GM23248 (cell line): ENCODE results near the gene CHADL. TPM values are rescaled to one million over a fixed set of nuclear protein-coding genes. Genes with fewer than 3 reads are reported as not detected.

Source experiments
- DNase-seq: peaks from one replicate; pipeline ENCODE4 v3.0.0-alpha.2; 2015
- H2AFZ ChIP-seq: fragments of 200-600 bp; sonication (generic); 2 replicates; pipeline ENCODE4 v1.6.1; 2016; ENCODE audit warnings: antibody characterized with exemption
- H3F3A ChIP-seq: fragments of 200-600 bp; sonication (generic); 2 replicates; pipeline ENCODE4 v1.6.1; 2016; ENCODE audit warnings: mild to moderate bottlenecking, antibody characterized with exemption, mixed run types; ENCODE audit not compliant: insufficient read depth
- H3K27ac ChIP-seq: fragments of 200-600 bp; sonication (generic); 2 replicates; pipeline ENCODE4 v1.5.1; 2016; ENCODE audit warnings: mild to moderate bottlenecking
- H3K27me3 ChIP-seq: fragments of 200-600 bp; sonication (generic); replicated peaks from 2 replicates; pipeline ENCODE4 v1.6.1; 2016; ENCODE audit warnings: mild to moderate bottlenecking; ENCODE audit not compliant: insufficient read depth
- H3K36me3 ChIP-seq: fragments of 200-600 bp; sonication (generic); 2 replicates; pipeline ENCODE4 v1.6.1; 2016; ENCODE audit warnings: low read depth, mild to moderate bottlenecking
- H3K4me1 ChIP-seq: fragments of 200-600 bp; sonication (generic); 2 replicates; pipeline ENCODE4 v1.6.1; 2016; ENCODE audit warnings: mild to moderate bottlenecking; ENCODE audit not compliant: insufficient read depth
- H3K4me2 ChIP-seq: fragments of 200-600 bp; sonication (generic); one replicate; pipeline ENCODE4 v1.6.1; 2016; ENCODE audit warnings: mild to moderate bottlenecking; ENCODE audit not compliant: unreplicated experiment
- H3K4me3 ChIP-seq: fragments of 200-600 bp; sonication (generic); 2 replicates; pipeline ENCODE4 v1.5.1; 2016; ENCODE audit warnings: mild to moderate bottlenecking
- H3K79me2 ChIP-seq: fragments of 200-600 bp; sonication (generic); 2 replicates; pipeline ENCODE4 v1.6.1; 2016; ENCODE audit warnings: mild to moderate bottlenecking; ENCODE audit not compliant: insufficient read depth
- H3K9ac ChIP-seq: fragments of 200-600 bp; sonication (generic); 2 replicates; pipeline ENCODE4 v1.6.1; 2016; ENCODE audit warnings: mild to moderate bottlenecking
- H3K9me2 ChIP-seq: fragments of 200-600 bp; sonication (generic); 2 replicates; pipeline ENCODE4 v1.6.1; 2016; ENCODE audit warnings: mixed run types, mild to moderate bottlenecking, moderate library complexity; ENCODE audit not compliant: insufficient read depth
- H3K9me3 ChIP-seq: fragments of 200-600 bp; sonication (generic); one replicate; pipeline ENCODE4 v1.6.1; 2017; ENCODE audit warnings: low read depth
- H4K20me1 ChIP-seq: fragments of 200-600 bp; sonication (generic); 2 replicates; pipeline ENCODE4 v1.6.0; 2016; ENCODE audit not compliant: insufficient read depth
- EZH2 ChIP-seq: fragments of 200-600 bp; sonication (generic); IDR thresholded peaks from 2 replicates; pipeline ENCODE4 v1.6.1; 2018; ENCODE audit warnings: antibody characterized with exemption, mild to moderate bottlenecking; ENCODE audit not compliant: insufficient read depth, poor library complexity, severe bottlenecking
- EZH2phosphoT487 ChIP-seq: fragments of 200-600 bp; sonication (generic); IDR thresholded peaks from 2 replicates; pipeline ENCODE4 v1.6.1; 2018; ENCODE audit warnings: antibody characterized with exemption, moderate library complexity, mild to moderate bottlenecking, low read depth; ENCODE audit not compliant: insufficient read depth
- WGBS, 2 experiments: methylation state at CpG; one replicate each; pipeline ENCODE4 v1.1.6; 2015 to 2017; ENCODE audit warnings: low lambda C conversion rate in 2 of 2, low coverage in 1 of 2; ENCODE audit errors: missing lambda C conversion rate in 2 of 2; 5-methylcytosine and 5-hydroxymethylcytosine counted together
- in situ Hi-C: fragments of 300-500 bp; cut with MboI; formaldehyde crosslinking; loops from 2 replicates; pipeline ENCODE4 v1.15.0; 2020
- polyA plus RNA-seq: library from polyadenylated mRNA; unstranded; fragments of >200 nt; fragmentation: Nextera tagmentation; extraction: Ambion mirVana; gene quantifications from 2 replicates; pipeline ENCODE4 v1.2.1, GENCODE V29; 2016
- total RNA-seq: library from RNA; depleted of rRNA; stranded (reverse); fragments of >200 nt; shearing (Covaris generic); gene quantifications from 2 replicates; pipeline ENCODE4 v1.2.3, GENCODE V29; 2014

CHADL gene
- total and polyA plus RNA-seq, 2 experiments from 2014 or later: 0.22 to 0.88 TPM

DNA sequence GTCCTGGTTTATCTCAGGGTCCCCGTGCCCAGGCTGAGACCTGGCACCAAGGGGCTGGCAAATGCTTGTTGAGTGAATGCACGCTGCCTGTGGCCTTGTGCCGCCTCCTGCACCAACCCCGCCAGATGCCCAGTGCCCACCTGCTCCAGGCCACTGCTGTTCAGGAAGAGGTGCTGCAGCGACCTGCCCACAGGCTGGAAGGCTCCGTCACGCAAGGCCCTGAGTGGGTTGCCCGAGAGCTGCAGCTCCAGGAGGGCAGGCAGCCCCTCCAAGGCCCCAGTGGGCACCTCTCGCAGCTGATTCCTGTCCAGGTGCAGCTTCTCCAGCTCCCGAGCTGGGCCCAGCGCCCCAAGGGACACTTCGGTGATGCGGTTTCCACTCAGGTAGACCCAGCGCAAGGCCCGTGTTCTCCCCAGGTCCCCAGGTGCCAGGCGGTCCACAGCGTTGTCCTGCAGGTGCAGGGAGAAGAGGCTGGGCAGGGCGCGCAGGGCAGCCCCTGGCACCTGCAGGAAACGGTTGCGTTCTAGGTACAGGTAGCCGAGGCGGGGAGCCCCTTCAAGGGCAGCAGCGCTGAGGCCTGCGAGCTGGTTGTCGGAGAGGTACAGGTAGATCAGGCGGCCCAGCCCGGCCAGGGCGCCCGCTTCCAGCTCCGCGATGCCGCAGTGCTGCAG lies 3.6 kb downstream of the CHADL start:
- no peaks in the 10 kb centered on the region for H3K79me2 ChIP-seq
- peak overlapping the region; percentile 53 for H3K4me2 ChIP-seq
- H4K20me1 ChIP-seq: no peaks in the 10 kb centered on the region
- H3K27me3 ChIP-seq: no peaks in the 10 kb centered on the region
- DNase-seq: no peak
- H3K9me2 ChIP-seq: no peaks in the 10 kb centered on the region
- H3K4me3 ChIP-seq: peak overlapping the region; percentile 60
- H3K4me1 ChIP-seq: no peaks in the 10 kb centered on the region
- no peaks in the 10 kb centered on the region for H3K9me3 ChIP-seq
- WGBS, 2 experiments: 63 to 65% methylated on average over 32 to 33 of the region's 33 CpGs
- peak overlapping the region; percentile 68 for H2AFZ ChIP-seq
- no peaks in the 10 kb centered on the region; the same call in 1 of the 2 replicates for H3F3A ChIP-seq
- TF ChIP-seq EZH2phosphoT487: no peak
- TF ChIP-seq EZH2: no peak
- peak overlapping the region; percentile 51; the same call in 1 of the 2 replicates for H3K9ac ChIP-seq
- in situ Hi-C loops: no loop called here
- H3K27ac ChIP-seq: no peak overlapping the region
- no peaks in the 10 kb centered on the region for H3K36me3 ChIP-seq

- Histone ChIP-seq H3K79me2 (no peaks in the 10 kb centered on the region), H3K4me3 (no peak overlapping the region), H4K20me1 (no peaks in the 10 kb centered on the region), H3K9me3 (no peaks in the 10 kb centered on the region), H3K9ac (no peak overlapping the region), H2AFZ (no peak overlapping the region), H3F3A (no peaks in the 10 kb centered on the region; the same call in 1 of the 2 replicates), H3K27ac (no peak overlapping the region), H3K4me2 (no peak overlapping the region), H3K36me3 (no peaks in the 10 kb centered on the region), H3K27me3 (no peaks in the 10 kb centered on the region), H3K4me1 (no peaks in the 10 kb centered on the region), H3K9me2 (no peaks in the 10 kb centered on the region)
- WGBS, 2 experiments: 83 to 84% methylated on average over 19 of the region's 19 CpGs
- in situ Hi-C loops: no loop called here
- TF ChIP-seq EZH2phosphoT487: no peak
- no peak for TF ChIP-seq EZH2
- no peak for DNase-seq
Observed at GRCh38 chr22:41234815-41235695, 5.7 kb downstream of the CHADL start.

- 69 to 72% methylated on average over 7 of the region's 7 CpGs for WGBS, 2 experiments
- Histone ChIP-seq H3K9me3 (no peaks in the 10 kb centered on the region), H3K27me3 (no peaks in the 10 kb centered on the region), H3K4me1 (no peaks in the 10 kb centered on the region), H3K36me3 (no peaks in the 10 kb centered on the region), H3K9ac (no peak overlapping the region), H4K20me1 (no peaks in the 10 kb centered on the region), H3K9me2 (no peaks in the 10 kb centered on the region), H3K4me2 (no peak overlapping the region), H3K79me2 (no peaks in the 10 kb centered on the region), H2AFZ (no peak overlapping the region), H3K4me3 (no peak overlapping the region), H3F3A (no peaks in the 10 kb centered on the region), H3K27ac (no peak overlapping the region)
- no peak for DNase-seq
- in situ Hi-C loops: no loop called here
- TF ChIP-seq EZH2: no peak
- TF ChIP-seq EZH2phosphoT487: no peak
Observed at GRCh38 chr22:41231369-41231768, 9.4 kb downstream of the CHADL start.

DNA sequence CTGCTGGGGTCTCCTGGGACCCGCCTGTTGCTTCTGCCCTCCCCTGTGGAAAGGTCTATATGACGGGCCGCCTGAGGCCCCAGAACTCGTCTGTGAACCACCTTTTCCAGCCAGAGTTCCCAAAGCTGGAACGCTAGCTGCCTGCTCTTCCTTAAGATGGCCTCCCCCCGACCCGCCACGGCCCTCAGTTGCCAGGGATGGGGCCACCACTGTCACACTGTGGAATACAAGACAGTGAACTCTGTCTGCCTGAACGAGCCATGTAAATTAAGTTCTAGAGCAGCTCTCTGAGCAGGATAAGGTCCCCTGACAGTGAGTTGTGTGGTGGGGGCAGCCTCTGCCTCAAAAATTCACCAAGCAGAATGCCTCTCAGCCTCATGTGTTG lies 10.3 kb downstream of the CHADL start:
- Histone ChIP-seq H2AFZ (no peak overlapping the region), H3K9ac (no peak overlapping the region), H3K4me3 (no peak overlapping the region), H3K4me2 (no peak overlapping the region), H3K27ac (no peak overlapping the region), H3K27me3 (no peaks in the 10 kb centered on the region), H3K79me2 (no peaks in the 10 kb centered on the region), H3K36me3 (no peaks in the 10 kb centered on the region), H3K9me3 (no peaks in the 10 kb centered on the region), H3F3A (no peaks in the 10 kb centered on the region), H3K4me1 (no peaks in the 10 kb centered on the region), H3K9me2 (no peaks in the 10 kb centered on the region), H4K20me1 (no peaks in the 10 kb centered on the region)
- TF ChIP-seq EZH2: no peak
- in situ Hi-C loops: no loop called here
- WGBS, 2 experiments: 85 to 88% methylated on average over 8 to 9 of the region's 9 CpGs
- DNase-seq: no peak
